GM12892 (cell line): ENCODE data around the gene SAPCD1.
"Not testable (repeated sequence)": the region's sequence is repeated elsewhere in the genome, so short reads cannot be mapped to it uniquely, and the experiment has no call there.

ENCODE experiments used
- DNase-seq: peaks from one replicate; pipeline ENCODE4 v3.0.0; 2011; ENCODE audit not compliant: insufficient read length
- FAIRE-seq: peaks from 2 replicates; lab custom pipeline; 2011; peaks lifted over from hg19 to GRCh38; lab: Jason Lieb, UNC
- POLR2A ChIP-seq: IDR thresholded peaks from 2 replicates; pipeline ENCODE4 v1.6.1; 2011; ENCODE audit warnings: low read depth, low read length, control low read depth
- POLR2AphosphoS5 ChIP-seq: IDR thresholded peaks from 2 replicates; pipeline ENCODE4 v1.6.1; 2011; ENCODE audit warnings: low read depth, low read length, control low read depth
- TAF1 ChIP-seq: IDR thresholded peaks from 2 replicates; pipeline ENCODE4 v1.6.1; 2011; ENCODE audit warnings: low read depth, mild to moderate bottlenecking, control low read depth, low read length, borderline replicate concordance

SAPCD1 gene

GRCh38 chr6:31805939-31806469, 43.5 kb downstream of the SAPCD1 start:
- FAIRE-seq (peak; percentile 36), DNase-seq (no peak)
- TF ChIP-seq POLR2AphosphoS5 (no peak), TAF1 (no peak), POLR2A (no peak)

- FAIRE-seq: peak; percentile 94
- DNase-seq: peak; percentile 100
- TF ChIP-seq POLR2AphosphoS5 (peak; percentile 90), TAF1 (peak; percentile 50; the same call in 1 of the 2 replicates), POLR2A (peak; percentile 89)
Measured at GRCh38 chr6:31806470-31807272, 44.2 kb downstream of the SAPCD1 start, which contains the start of gene LSM2. TSS of gene LSM2 (minus strand) at chr6:31806966. CDS start at chr6:31806757, 209 bp downstream.

DNA sequence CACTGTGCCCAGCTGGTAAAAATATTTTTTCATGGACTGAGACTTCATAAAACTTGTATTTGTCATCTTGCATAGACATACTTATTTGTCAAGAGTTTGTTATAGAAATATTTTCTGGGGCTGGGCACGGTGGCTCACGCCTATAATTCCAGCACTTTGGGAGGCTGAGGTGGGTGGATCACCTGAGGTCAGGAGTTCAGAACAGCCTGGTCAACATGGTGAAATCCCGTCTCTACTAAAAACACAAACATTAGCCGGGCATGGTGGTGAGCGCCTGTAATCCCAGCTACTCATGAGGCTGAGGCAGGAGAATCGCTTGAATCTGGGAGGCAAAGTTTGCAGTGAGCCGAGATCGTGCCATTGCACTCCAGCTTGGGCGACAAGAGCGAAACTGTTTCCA, 46.1 kb downstream of the SAPCD1 start:
- FAIRE-seq, DNase-seq: not testable (repeated sequence)

DNA sequence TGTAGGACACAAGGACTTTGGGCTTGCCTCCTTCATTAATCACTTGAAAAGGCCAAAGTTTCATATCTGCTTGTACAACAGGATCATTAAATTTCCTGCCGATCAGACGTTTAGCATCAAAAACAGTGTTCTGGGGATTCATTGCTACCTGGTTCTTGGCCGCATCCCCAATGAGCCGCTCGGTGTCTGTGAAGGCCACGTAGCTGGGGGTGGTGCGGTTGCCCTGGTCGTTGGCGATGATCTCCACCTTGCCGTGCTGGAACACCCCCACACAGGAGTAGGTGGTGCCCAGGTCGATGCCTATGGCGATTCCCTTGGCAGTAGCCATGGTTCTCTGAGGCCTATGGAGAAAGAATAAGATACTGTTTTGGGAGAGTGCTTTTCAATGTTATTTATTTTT, 49.2 kb downstream of the SAPCD1 start:
- FAIRE-seq: no peak
- no peak for DNase-seq
- TF ChIP-seq TAF1 (no peak), POLR2A (no peak), POLR2AphosphoS5 (no peak)

GRCh38 chr6:31813465-31813849, 51.0 kb downstream of the SAPCD1 start:
- TF ChIP-seq POLR2A (no peak), TAF1 (no peak), POLR2AphosphoS5 (no peak)
- FAIRE-seq: no peak
- no peak for DNase-seq
